Measurements from ENCODE around the gene CALU.
A peak's percentile ranks its signal among the peaks of the same experiment; 100 is the strongest.

CALU gene

DNA sequence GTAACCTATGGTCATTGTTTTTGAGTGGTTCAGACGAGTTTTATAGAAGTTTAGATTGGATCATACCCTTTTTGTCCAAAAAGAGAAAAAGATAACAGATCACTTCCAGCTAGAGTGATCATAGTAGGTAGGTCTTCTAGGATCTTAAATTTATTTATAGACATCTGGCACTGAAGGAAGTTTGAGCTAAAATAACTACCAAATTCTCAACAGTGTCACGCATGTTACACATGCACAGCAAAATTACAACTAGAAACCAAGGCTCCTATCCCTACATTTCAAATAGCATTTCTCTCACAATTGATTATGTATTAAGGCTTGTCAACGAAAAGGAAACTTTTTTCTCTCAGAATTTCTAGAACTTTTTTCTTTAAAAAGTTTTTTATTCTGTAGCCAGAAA lies 2.3 kb downstream of the CALU start:
- peak overlapping the region; percentile 97 for H3K4me3 ChIP-seq (ENCODE audit: low read depth, low read length)
- TF ChIP-seq, protein P1, sequence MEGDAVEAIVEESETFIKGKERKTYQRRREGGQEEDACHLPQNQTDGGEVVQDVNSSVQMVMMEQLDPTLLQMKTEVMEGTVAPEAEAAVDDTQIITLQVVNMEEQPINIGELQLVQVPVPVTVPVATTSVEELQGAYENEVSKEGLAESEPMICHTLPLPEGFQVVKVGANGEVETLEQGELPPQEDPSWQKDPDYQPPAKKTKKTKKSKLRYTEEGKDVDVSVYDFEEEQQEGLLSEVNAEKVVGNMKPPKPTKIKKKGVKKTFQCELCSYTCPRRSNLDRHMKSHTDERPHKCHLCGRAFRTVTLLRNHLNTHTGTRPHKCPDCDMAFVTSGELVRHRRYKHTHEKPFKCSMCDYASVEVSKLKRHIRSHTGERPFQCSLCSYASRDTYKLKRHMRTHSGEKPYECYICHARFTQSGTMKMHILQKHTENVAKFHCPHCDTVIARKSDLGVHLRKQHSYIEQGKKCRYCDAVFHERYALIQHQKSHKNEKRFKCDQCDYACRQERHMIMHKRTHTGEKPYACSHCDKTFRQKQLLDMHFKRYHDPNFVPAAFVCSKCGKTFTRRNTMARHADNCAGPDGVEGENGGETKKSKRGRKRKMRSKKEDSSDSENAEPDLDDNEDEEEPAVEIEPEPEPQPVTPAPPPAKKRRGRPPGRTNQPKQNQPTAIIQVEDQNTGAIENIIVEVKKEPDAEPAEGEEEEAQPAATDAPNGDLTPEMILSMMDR (IDR thresholded peaks at IDR 0.05; ENCODE audit: low read depth, low read length) = no peak
- DNase-seq (ENCODE audit: low read depth, low spot score) = peak; percentile 4
- in situ Hi-C loops (cut with HindIII; ENCODE audit: low sequenced_read_pairs) = no loop called here

DNA sequence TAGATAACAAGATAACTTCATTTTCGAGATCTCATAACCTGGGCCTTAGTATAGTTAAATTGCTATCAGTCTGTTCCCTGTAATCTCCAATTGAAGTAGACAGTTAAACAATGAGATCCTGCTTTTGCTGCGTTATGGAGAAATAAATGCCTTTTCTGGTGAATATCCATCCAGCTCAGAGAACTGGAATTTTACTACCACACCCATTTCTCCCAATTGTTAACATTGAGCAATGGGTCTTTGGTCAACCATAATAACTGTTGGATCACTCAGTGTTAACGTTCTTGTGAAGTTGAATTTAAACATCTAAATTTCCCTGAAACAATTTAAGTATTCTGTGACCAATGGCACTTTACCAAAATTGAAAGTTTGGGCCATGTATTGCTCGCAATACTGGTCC lies 3.0 kb downstream of the CALU start:
- TF ChIP-seq, protein P1 (IDR thresholded peaks at IDR 0.05; ENCODE audit: low read depth, low read length) = no peak
- DNase-seq (ENCODE audit: low read depth, low spot score) = peak; percentile 66
- in situ Hi-C loops (cut with HindIII; ENCODE audit: low sequenced_read_pairs) = no loop called here
- H3K4me3 ChIP-seq (ENCODE audit: low read depth, low read length) = no peak overlapping the region

DNA sequence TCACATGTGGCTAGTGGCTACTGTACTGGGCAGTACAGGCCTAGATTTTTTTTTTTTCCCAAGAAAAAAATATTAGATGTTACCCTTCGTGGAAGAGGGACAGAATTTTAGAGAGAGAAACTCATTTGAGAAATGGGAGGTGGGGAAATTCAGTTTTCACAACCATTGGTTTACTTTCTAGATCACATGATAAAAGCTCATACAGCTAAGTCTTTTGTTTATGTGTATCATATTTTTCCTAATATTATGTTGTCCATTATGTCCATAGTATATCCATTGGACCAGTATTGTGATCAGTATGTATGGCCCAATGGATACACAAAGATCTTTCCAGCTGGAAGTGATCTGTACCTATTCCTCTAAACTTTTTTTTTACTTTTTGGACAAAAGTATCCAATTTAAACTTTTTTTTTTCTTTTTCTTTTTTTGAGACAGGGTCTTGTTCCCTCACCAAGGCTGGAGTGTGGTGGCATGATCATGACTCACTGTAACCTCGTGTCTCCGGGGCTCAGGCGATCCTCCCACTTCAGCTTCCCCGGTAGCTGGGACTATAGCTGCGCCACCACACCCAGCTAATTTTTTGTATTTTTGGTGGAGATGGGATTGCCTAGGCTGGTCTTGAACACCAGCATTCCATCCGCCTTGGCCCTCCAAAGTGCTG lies 4.1 kb downstream of the CALU start:
- H3K4me3 ChIP-seq (ENCODE audit: low read depth, low read length) = no peak overlapping the region
- TF ChIP-seq, protein P1 (IDR thresholded peaks at IDR 0.05; ENCODE audit: low read depth, low read length) = no peak
- in situ Hi-C loops (cut with HindIII; ENCODE audit: low sequenced_read_pairs) = no loop called here
- no peak for DNase-seq (ENCODE audit: low read depth, low spot score)

DNA sequence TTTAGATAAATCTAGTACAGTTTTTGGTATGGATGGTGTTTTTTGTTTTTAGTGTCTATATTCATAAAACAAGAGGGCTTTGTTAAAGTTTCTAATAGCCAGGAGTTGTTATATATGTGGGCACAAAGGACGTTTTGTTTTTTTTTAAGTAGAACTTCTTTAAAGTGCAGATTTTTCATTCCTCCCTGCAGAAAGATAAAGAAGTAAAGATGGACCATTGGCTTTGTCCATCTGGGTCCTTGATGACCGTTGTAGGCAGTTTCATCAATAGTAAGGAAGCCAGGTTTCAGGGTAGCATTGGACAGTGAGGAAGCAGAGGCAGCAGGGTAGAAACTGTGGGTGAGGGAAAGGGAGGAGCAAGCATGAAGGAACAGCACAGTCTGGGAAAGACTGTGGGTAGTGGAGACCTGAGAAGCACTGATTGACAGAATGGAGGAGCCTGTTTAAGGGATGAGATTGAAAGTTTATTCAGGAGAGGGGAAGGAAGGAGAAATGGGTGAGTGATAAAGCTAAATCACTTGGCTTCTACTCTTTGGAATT lies 5.3 kb downstream of the CALU start:
- DNase-seq (ENCODE audit: low read depth, low spot score) = no peak
- H3K4me3 ChIP-seq (ENCODE audit: low read depth, low read length) = no peak overlapping the region
- in situ Hi-C loops (cut with HindIII; ENCODE audit: low sequenced_read_pairs) = no loop called here
- TF ChIP-seq, protein P1 (IDR thresholded peaks at IDR 0.05; ENCODE audit: low read depth, low read length) = no peak

DNA sequence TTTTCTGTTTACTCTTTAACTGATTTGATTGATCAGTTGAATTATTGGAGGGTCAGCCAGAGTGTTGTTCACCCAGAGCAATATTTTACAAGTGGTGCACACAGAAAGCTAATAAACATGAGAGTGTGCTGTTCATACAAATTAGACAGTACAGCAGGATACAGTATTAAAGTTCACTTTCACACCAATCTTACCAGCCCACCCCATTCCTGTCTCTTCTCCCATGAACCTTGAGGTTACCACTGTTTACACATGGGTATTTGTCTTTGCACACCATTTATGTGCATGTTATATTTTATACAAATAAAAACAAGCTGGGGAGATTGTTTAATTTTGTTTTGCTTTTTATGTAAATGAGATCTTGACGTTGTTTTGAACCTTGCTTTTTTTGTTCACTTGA lies 6.5 kb downstream of the CALU start:
- in situ Hi-C loops (cut with HindIII; ENCODE audit: low sequenced_read_pairs) = no loop called here
- DNase-seq (ENCODE audit: low read depth, low spot score) = no peak
- H3K4me3 ChIP-seq (ENCODE audit: low read depth, low read length) = no peak overlapping the region
- TF ChIP-seq, protein P1 (IDR thresholded peaks at IDR 0.05; ENCODE audit: low read depth, low read length) = no peak

DNA sequence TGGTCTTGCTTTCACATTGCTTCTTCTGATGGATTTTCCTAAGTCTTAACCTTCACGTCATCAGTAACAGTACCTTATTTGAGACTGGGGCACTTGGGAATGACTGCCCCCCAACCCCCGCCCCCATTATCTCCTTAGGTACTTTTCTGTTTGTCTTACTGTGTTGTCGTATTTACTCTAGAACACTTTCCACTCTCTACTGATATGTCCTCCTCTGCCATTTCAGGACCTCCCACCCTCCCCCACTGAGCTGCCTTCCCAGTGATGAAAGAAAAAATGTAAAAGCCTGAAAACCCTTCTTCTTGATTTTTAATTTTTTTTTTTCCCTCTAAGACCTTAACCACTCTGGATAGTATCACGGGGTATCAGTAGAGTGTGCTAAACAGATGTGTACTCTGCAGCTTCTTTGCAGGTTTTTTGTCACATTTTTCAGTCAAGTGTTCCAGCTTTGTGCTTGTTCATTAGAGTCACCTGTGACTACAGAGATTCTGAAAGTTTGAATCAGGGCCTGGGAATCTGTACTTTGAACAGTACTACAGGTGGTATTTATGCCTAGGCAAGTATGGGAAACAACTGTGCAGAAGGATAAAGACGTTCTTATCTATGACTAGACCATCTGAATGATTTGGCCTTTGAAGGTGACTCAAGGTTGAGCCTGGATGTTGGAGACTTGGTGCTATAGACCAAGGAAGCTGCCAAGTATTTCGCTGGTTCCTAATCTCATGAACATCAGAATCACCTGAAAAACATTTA lies 8.3 kb downstream of the CALU start:
- H3K4me3 ChIP-seq (ENCODE audit: low read depth, low read length) = no peak overlapping the region
- DNase-seq (ENCODE audit: low read depth, low spot score) = no peak
- TF ChIP-seq, protein P1 (IDR thresholded peaks at IDR 0.05; ENCODE audit: low read depth, low read length) = no peak
- in situ Hi-C loops (cut with HindIII; ENCODE audit: low sequenced_read_pairs) = no loop called here
